K562 (cell line): ENCODE measurements around the gene C1QTNF6. TPM values are rescaled to one million over a fixed set of nuclear protein-coding genes. Genes with fewer than 3 reads are reported as not detected.

Experiments
- ATF2 ChIP-seq: sonication (generic); formaldehyde crosslinking; IDR thresholded peaks from 2 replicates; pipeline ENCODE4 v1.8.1; 2022; ENCODE audit warnings: missing genetic modification reagents
- BHLHE40 ChIP-seq: IDR thresholded peaks from 2 replicates; pipeline ENCODE4 v1.6.1; 2011; ENCODE audit warnings: low read length, improper control_type of control experiment
- CREB1 ChIP-seq, 2 experiments: sonication (generic) in 1 of 2; formaldehyde crosslinking in 1 of 2; IDR thresholded peaks; 2 replicates each; pipeline versions ENCODE4 v1.6.1 to v1.8.0; 2012 to 2022; ENCODE audit warnings: inconsistent platforms in 1 of 2, mild to moderate bottlenecking in 1 of 2, missing genetic modification reagents in 1 of 2, moderate library complexity in 1 of 2
- CTBP1 ChIP-seq: fragments of 450-650 bp; IDR thresholded peaks from 2 replicates; pipeline ENCODE4 v1.6.1; 2016; ENCODE audit warnings: borderline replicate concordance
- DMBX1 ChIP-seq: fragments of 250-450 bp; sonication (Bioruptor Pico); IDR thresholded peaks from 2 replicates; pipeline ENCODE4 v1.8.0; 2022; ENCODE audit warnings: inconsistent platforms, mild to moderate bottlenecking, moderate library complexity, borderline replicate concordance
- EGR1 ChIP-seq: fragments of 450-650 bp; conservative IDR thresholded peaks from 2 replicates; pipeline ENCODE4 v1.6.1; 2017; ENCODE audit warnings: mild to moderate bottlenecking
- FOXP1 ChIP-seq: sonication (generic); formaldehyde crosslinking; IDR thresholded peaks from 2 replicates; pipeline ENCODE4 v1.8.0; 2022; ENCODE audit warnings: mild to moderate bottlenecking, missing genetic modification reagents
- GABPA ChIP-seq: fragments of 200-800 bp; sonication (Bioruptor generic); conservative IDR thresholded peaks from 2 replicates; pipeline ENCODE4 v1.6.1; 2016; ENCODE audit warnings: low read depth, missing genetic modification characterization, missing compliant biosample characterization
- GTF3C2 ChIP-seq: IDR thresholded peaks from 3 replicates; pipeline ENCODE4 v1.6.1; 2011; ENCODE audit warnings: borderline replicate concordance, mild to moderate bottlenecking, moderate library complexity; ENCODE audit not compliant: insufficient read length; ENCODE audit errors: extremely low read depth
- HDAC1 ChIP-seq, 2 experiments: fragments of 450-650 bp; IDR thresholded peaks; 2 replicates each; pipeline ENCODE4 v1.6.1; 2016 to 2017; ENCODE audit warnings: inconsistent platforms in 1 of 2, mild to moderate bottlenecking in 1 of 2, moderate library complexity in 1 of 2
- JUN ChIP-seq, 2 experiments: sonication (generic) in 1 of 2; formaldehyde crosslinking in 1 of 2; IDR thresholded peaks; 2 replicates each; pipeline versions ENCODE4 v1.6.1 to v1.8.0; 2012 to 2022; ENCODE audit warnings: borderline replicate concordance in 2 of 2, mild to moderate bottlenecking in 2 of 2, improper control_type of control experiment in 1 of 2, low read depth in 1 of 2, low read length in 1 of 2, missing genetic modification reagents in 1 of 2
- KLF13 ChIP-seq: fragments of 450-650 bp; IDR thresholded peaks from 2 replicates; pipeline ENCODE4 v1.6.1; 2016; ENCODE audit warnings: missing genetic modification characterization, low read depth, mild to moderate bottlenecking, missing compliant biosample characterization, moderate library complexity, borderline replicate concordance
- MCM2 ChIP-seq: fragments of 450-650 bp; IDR thresholded peaks from 2 replicates; pipeline ENCODE4 v1.6.1; 2017; ENCODE audit warnings: low read depth, mild to moderate bottlenecking
- TAF1 ChIP-seq: IDR thresholded peaks from 2 replicates; pipeline ENCODE4 v1.6.1; 2011; ENCODE audit warnings: mild to moderate bottlenecking, low read length, moderate library complexity; ENCODE audit not compliant: insufficient read depth, control insufficient read depth, severe bottlenecking; ENCODE audit errors: extremely low read depth
- TBL1XR1 ChIP-seq, 2 experiments: IDR thresholded peaks; 2 replicates each; pipeline ENCODE4 v1.6.1; 2012; ENCODE audit warnings: improper control_type of control experiment in 2 of 2, low read length in 2 of 2, mild to moderate bottlenecking in 1 of 2
- TBP ChIP-seq: optimal IDR thresholded peaks from 2 replicates; pipeline ENCODE3; 2011; ENCODE audit warnings: low read depth, low read length, improper control_type of control experiment
- ZNF175 ChIP-seq: fragments of 200-800 bp; sonication (Bioruptor generic); IDR thresholded peaks from 2 replicates; pipeline ENCODE4 v1.6.1; 2016; ENCODE audit warnings: low read depth, mild to moderate bottlenecking, missing genetic modification characterization, missing compliant biosample characterization
- ZNF280A ChIP-seq: fragments of 450-650 bp; IDR thresholded peaks from 2 replicates; pipeline ENCODE4 v1.6.1; 2018; ENCODE audit warnings: mild to moderate bottlenecking, low read depth; ENCODE audit not compliant: partially characterized antibody
- ZNF511 ChIP-seq: sonication (generic); formaldehyde crosslinking; IDR thresholded peaks from 2 replicates; pipeline ENCODE4 v1.8.0; 2022; ENCODE audit warnings: mild to moderate bottlenecking, missing genetic modification reagents
- ZNF830 ChIP-seq: fragments of 250-450 bp; sonication (Bioruptor Pico); IDR thresholded peaks from 2 replicates; pipeline ENCODE4 v1.5.0; 2021; ENCODE audit warnings: mild to moderate bottlenecking
- polyA plus RNA-seq, 8 experiments: library from polyadenylated mRNA; depleted of rRNA in 4 of 8; stranded (reverse) in 5 of 8; unstranded in 3 of 8; fragments of >200 nt; fragmentation: Nextera tagmentation in 2 of 8; fragmentation: Illumina TruSeq in 1 of 8; extraction: Ambion mirVana in 2 of 8; extraction: Trizol in 1 of 8; gene quantifications; 2 replicates each; pipeline versions ENCODE4 v1.2.1 to v1.2.3, GENCODE V29; 2011 to 2014; ENCODE audit warnings: inconsistent platforms in 1 of 8, missing spikeins in 1 of 8
- total RNA-seq, 7 experiments: library from RNA; depleted of rRNA in 6 of 7; stranded (reverse); fragments of >200 nt in 6 of 7; fragmentation: Illumina TruSeq in 2 of 7; extraction: Trizol in 2 of 7; gene quantifications; 2 replicates each; pipeline versions ENCODE4 v1.2.1 to v1.2.3, GENCODE V29; 2011 to 2021; ENCODE audit warnings: low replicate concordance in 1 of 7

The C1QTNF6 gene
- total and polyA plus RNA-seq, 9 of the 15 experiments (the other 6 are each of a cell fraction or from before 2014, with no cell fraction given) = 0.18 to 0.92 (median 0.55) TPM

- TF ChIP-seq DMBX1 = 0 out of 2 replicates have a peak, but pooled peaks have one; percentile 15
- peak; percentile 72; the same call in 1 of the 2 replicates for TF ChIP-seq CTBP1
- TF ChIP-seq TBL1XR1 (IDR thresholded peaks at IDR 0.05; ENCODE audit: low read length in 2 of 2) = no peak
- TF ChIP-seq GTF3C2 = no peak
- TF ChIP-seq KLF13 (tag) = peak; percentile 41; the same call in 1 of the 2 replicates
- TF ChIP-seq ZNF511 (CRISPR knock-in tag) = peak; percentile 64; the same call in 1 of the 2 replicates
- peak; percentile 36 for TF ChIP-seq EGR1
- TF ChIP-seq MCM2 = no peak
- TF ChIP-seq ZNF280A = no peak
- 0 out of 2 replicates have a peak, but pooled peaks have one; percentile 29 for TF ChIP-seq ZNF175 (CRISPR knock-in tag)
- TF ChIP-seq TBP = peak; percentile 24
- no peak for TF ChIP-seq ZNF830
- TF ChIP-seq TAF1 = peak; percentile 37
- TF ChIP-seq HDAC1 (IDR thresholded peaks at IDR 0.05) = peak in 1 of 2 experiments; percentile 52; a peak in 2 of 4 replicates
- peak; percentile 86 for TF ChIP-seq FOXP1 (CRISPR knock-in tag)
- TF ChIP-seq JUN (IDR thresholded peaks at IDR 0.05; ENCODE audit: borderline replicate concordance, low read depth, low read length) = peak; percentile 32; the same call in 1 of the 2 replicates
- no peak for TF ChIP-seq JUN (CRISPR knock-in tag; IDR thresholded peaks at IDR 0.05; ENCODE audit: borderline replicate concordance)
- peak; percentile 17; the same call in 1 of the 2 replicates for TF ChIP-seq BHLHE40
- TF ChIP-seq ATF2 (CRISPR knock-in tag) = 0 out of 2 replicates have a peak, but pooled peaks have one; percentile 50
- TF ChIP-seq CREB1 (IDR thresholded peaks at IDR 0.05) = no peak
- TF ChIP-seq CREB1 (CRISPR knock-in tag; IDR thresholded peaks at IDR 0.05) = peak; percentile 69; the same call in 1 of the 2 replicates
- peak; percentile 85 for TF ChIP-seq GABPA (tag)
Observed at GRCh38 chr22:37199103-37199759, 11.2 kb upstream of the C1QTNF6 start (continued).
